ENCODE data around the gene SLC25A19. TPM values are rescaled to one million over a fixed set of nuclear protein-coding genes. Genes with fewer than 3 reads are reported as not detected.
A peak's percentile ranks its signal among the peaks of the same experiment; 100 is the strongest.

SLC25A19 gene
- total and polyA plus RNA-seq, 2 donors (not counting 1 experiment from before 2014, with no cell fraction given) = 36.8 to 46.4 TPM

- H3K9ac ChIP-seq (ENCODE audit: low read length) = no peak overlapping the region
- Mint-ChIP-seq H3K27me3 (no peaks in the 10 kb centered on the region), H3K9me3 (ENCODE audit: insufficient read depth) (no peaks in the 10 kb centered on the region), H3K4me3 (no peak overlapping the region), H3K4me1 (peaks cover 78% of the 10 kb centered on the region), H3K27ac (peak overlapping the region; percentile 82)
- 100% methylated on average over 2 of the region's 3 CpGs for WGBS (ENCODE audit: insufficient coverage)
- H2AFZ ChIP-seq (ENCODE audit: insufficient read depth, low read depth, low read length, poor library complexity, severe bottlenecking) = no peak overlapping the region
- intact Hi-C loops (cut with micrococcal nuclease) = no loop called here
- CTCF ChIA-PET = interaction anchor here (1.2 to 14.9 kb wide), 5 partner anchors 9 to 60 kb away, joined by 3 to 264 read pairs (median 6); no protein-coding TSS in a partner anchor
- TF ChIP-seq EZH2 (IDR thresholded peaks at IDR 0.05; ENCODE audit: borderline replicate concordance, insufficient read depth, low read depth, low read length, poor library complexity, severe bottlenecking) (no peak), CTCF (IDR thresholded peaks at IDR 0.05) (no peak)
- no peaks in the 10 kb centered on the region for H4K20me1 ChIP-seq (ENCODE audit: control insufficient read depth, insufficient read depth, low read length, poor library complexity, severe bottlenecking)
- H3K36me3 ChIP-seq (replicated peaks in 1 of 2; ENCODE audit: control extremely low read depth in 1 of 2, control insufficient read depth in 1 of 2, extremely low read depth in 1 of 2, insufficient read depth in 2 of 2, low read length in 1 of 2) = peaks cover 0 to 34% of the 10 kb centered on the region in 2 experiments
- no peak for DNase-seq
- no peaks in the 10 kb centered on the region for H3K9me3 ChIP-seq (ENCODE audit: control extremely low read depth in 1 of 3, control insufficient read depth in 2 of 3, insufficient read depth in 1 of 3, low read length in 2 of 3)
- no peaks in the 10 kb centered on the region for H3K27me3 ChIP-seq (replicated peaks in 1 of 4; ENCODE audit: control extremely low read depth in 1 of 4, control insufficient read depth in 3 of 4, insufficient read depth in 4 of 4, low read length in 3 of 4)
- POLR2A ChIA-PET = interaction anchor here (1.2 kb wide), 1 partner anchor 10 kb away, joined by 11 read pairs; no protein-coding TSS in a partner anchor
- H3K4me1 ChIP-seq (ENCODE audit: control insufficient read depth in 2 of 2, insufficient read depth in 2 of 2, low read length in 2 of 2) = peaks cover 78 to 79% of the 10 kb centered on the region in 2 donors
- ATAC-seq (ENCODE audit: low read depth) = no peak
- peak overlapping the region in 1 of 2 donors; percentile 74 for H3K27ac ChIP-seq (ENCODE audit: low read length in 2 of 2)
- H3K79me2 ChIP-seq (ENCODE audit: control insufficient read depth, insufficient read depth, low read length) = peaks cover 94% of the 10 kb centered on the region
- peak overlapping the region; percentile 58 for H3K4me2 ChIP-seq (replicated peaks; ENCODE audit: low read depth, low read length, poor library complexity, severe bottlenecking)
- H3K4me3 ChIP-seq (ENCODE audit: control extremely low read depth in 1 of 5, extremely low read depth in 1 of 5, insufficient read depth in 1 of 5, low read depth in 2 of 5, low read length in 4 of 5) = no peak overlapping the region
Measured at GRCh38 chr17:75334723-75335122, 45.5 kb upstream of the SLC25A19 start.

GRCh38 chr17:75331671-75332070 is 42.4 kb upstream of the SLC25A19 start:
- Mint-ChIP-seq H3K9me3 (ENCODE audit: insufficient read depth) (no peaks in the 10 kb centered on the region), H3K27me3 (no peaks in the 10 kb centered on the region), H3K27ac (peak overlapping the region; percentile 68), H3K4me1 (peaks cover 70% of the 10 kb centered on the region), H3K4me3 (peak overlapping the region; percentile 16)
- ChIA-PET CTCF (interaction anchor here (1.7 kb wide), 1 partner anchor 8 kb away, joined by 5 read pairs; no protein-coding TSS in a partner anchor), POLR2A (interaction anchor here (1.2 kb wide), 1 partner anchor 13 kb away, joined by 4 read pairs; no protein-coding TSS in a partner anchor)
- peak; percentile 23 for DNase-seq
- H3K27ac ChIP-seq (ENCODE audit: low read length in 2 of 2) = peak overlapping the region; percentile 15 to 71
- WGBS (ENCODE audit: insufficient coverage) = no CpG with 5 or more reads among the region's 6 CpGs
- H3K27me3 ChIP-seq (replicated peaks in 1 of 4; ENCODE audit: control extremely low read depth in 1 of 4, control insufficient read depth in 3 of 4, insufficient read depth in 4 of 4, low read length in 3 of 4) = no peaks in the 10 kb centered on the region
- no peak overlapping the region for H3K9ac ChIP-seq (ENCODE audit: low read length)
- TF ChIP-seq EZH2 (IDR thresholded peaks at IDR 0.05; ENCODE audit: borderline replicate concordance, insufficient read depth, low read depth, low read length, poor library complexity, severe bottlenecking) (no peak), CTCF (IDR thresholded peaks at IDR 0.05) (no peak)
- H3K4me3 ChIP-seq (ENCODE audit: control extremely low read depth in 1 of 5, extremely low read depth in 1 of 5, insufficient read depth in 1 of 5, low read depth in 2 of 5, low read length in 4 of 5) = no peak overlapping the region
- peak overlapping the region; percentile 33 for H3K4me2 ChIP-seq (replicated peaks; ENCODE audit: low read depth, low read length, poor library complexity, severe bottlenecking)
- no peaks in the 10 kb centered on the region for H4K20me1 ChIP-seq (ENCODE audit: control insufficient read depth, insufficient read depth, low read length, poor library complexity, severe bottlenecking)
- H2AFZ ChIP-seq (ENCODE audit: insufficient read depth, low read depth, low read length, poor library complexity, severe bottlenecking) = no peak overlapping the region
- H3K36me3 ChIP-seq (replicated peaks in 1 of 2; ENCODE audit: control extremely low read depth in 1 of 2, control insufficient read depth in 1 of 2, extremely low read depth in 1 of 2, insufficient read depth in 2 of 2, low read length in 1 of 2) = peaks cover 0 to 50% of the 10 kb centered on the region in 2 experiments
- H3K79me2 ChIP-seq (ENCODE audit: control insufficient read depth, insufficient read depth, low read length) = peaks cover 100% of the 10 kb centered on the region
- H3K4me1 ChIP-seq (ENCODE audit: control insufficient read depth in 2 of 2, insufficient read depth in 2 of 2, low read length in 2 of 2) = peaks cover 72% of the 10 kb centered on the region in 2 donors
- intact Hi-C loops (cut with micrococcal nuclease) = loop anchor here (2.0 kb wide), 1 partner anchor 15 kb away; no protein-coding TSS in a partner anchor
- peaks cover 0 to 2% (median 0%) of the 10 kb centered on the region in 3 donors for H3K9me3 ChIP-seq (ENCODE audit: control extremely low read depth in 1 of 3, control insufficient read depth in 2 of 3, insufficient read depth in 1 of 3, low read length in 2 of 3)
- ATAC-seq (ENCODE audit: low read depth) = peak; percentile 45

All from B cell (primary cell).